Measurements from ENCODE around the gene SACM1L.

Gene SACM1L

GRCh38 chr3:45758871-45759270 is 69.7 kb downstream of the SACM1L start:
- TF ChIP-seq, protein P1, sequence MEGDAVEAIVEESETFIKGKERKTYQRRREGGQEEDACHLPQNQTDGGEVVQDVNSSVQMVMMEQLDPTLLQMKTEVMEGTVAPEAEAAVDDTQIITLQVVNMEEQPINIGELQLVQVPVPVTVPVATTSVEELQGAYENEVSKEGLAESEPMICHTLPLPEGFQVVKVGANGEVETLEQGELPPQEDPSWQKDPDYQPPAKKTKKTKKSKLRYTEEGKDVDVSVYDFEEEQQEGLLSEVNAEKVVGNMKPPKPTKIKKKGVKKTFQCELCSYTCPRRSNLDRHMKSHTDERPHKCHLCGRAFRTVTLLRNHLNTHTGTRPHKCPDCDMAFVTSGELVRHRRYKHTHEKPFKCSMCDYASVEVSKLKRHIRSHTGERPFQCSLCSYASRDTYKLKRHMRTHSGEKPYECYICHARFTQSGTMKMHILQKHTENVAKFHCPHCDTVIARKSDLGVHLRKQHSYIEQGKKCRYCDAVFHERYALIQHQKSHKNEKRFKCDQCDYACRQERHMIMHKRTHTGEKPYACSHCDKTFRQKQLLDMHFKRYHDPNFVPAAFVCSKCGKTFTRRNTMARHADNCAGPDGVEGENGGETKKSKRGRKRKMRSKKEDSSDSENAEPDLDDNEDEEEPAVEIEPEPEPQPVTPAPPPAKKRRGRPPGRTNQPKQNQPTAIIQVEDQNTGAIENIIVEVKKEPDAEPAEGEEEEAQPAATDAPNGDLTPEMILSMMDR (IDR thresholded peaks at IDR 0.05; ENCODE audit: low read depth, low read length, missing control alignments) = no peak
- DNase-seq (ENCODE audit: extremely low read depth, low read depth) = no peak
- H3K4me3 ChIP-seq (replicated peaks; ENCODE audit: low read depth, low read length) = no peak overlapping the region

- TF ChIP-seq, protein P1 (IDR thresholded peaks at IDR 0.05; ENCODE audit: low read depth, low read length, missing control alignments) = no peak
- no peak overlapping the region for H3K4me3 ChIP-seq (replicated peaks; ENCODE audit: low read depth, low read length)
- DNase-seq (ENCODE audit: extremely low read depth, low read depth) = no peak
Measured at GRCh38 chr3:45759851-45760250, 70.7 kb downstream of the SACM1L start.

DNA sequence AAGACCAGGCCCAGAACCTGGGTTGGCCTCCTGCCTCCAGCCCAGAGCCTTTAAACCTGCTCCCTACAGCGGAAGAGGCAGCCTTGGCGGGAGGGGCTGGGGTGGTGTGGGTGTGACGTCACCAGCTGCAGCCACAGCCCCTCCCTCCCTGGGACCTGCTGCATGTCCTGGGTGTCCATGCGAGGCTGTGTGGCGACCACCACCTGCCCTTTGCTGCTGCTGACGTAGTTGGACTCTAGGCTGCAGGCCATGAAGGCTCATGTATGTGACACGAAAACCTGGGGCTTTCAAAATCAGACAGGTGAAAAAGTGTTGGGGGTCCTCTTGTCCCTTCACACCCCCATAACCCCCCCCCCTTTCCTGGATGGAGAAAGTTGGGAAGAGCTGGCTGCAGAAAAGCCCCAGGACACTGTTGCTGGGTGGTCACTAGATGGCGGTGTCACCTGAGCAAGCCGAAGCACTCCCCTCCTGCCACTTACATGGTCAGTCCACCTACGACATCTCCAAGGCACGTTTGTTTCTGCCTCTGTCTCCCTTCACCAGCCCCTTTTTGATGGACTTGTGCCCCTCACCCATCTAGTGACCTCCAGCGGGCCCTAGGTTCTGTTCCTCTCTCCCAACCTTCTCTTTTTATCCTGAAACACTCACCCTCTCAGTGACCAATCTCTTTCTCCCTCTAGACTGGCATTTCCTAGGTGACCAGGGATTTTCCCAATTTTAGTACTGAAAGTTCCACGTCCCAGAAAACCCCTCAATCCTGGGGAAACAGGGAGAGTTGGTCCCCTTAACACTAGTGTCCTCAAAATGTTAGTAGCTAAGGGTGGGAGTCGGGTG is 71.9 kb downstream of the SACM1L start:
- DNase-seq (ENCODE audit: extremely low read depth, low read depth) = peak; percentile 20
- H3K4me3 ChIP-seq (replicated peaks; ENCODE audit: low read depth, low read length) = no peak overlapping the region
- TF ChIP-seq, protein P1 (IDR thresholded peaks at IDR 0.05; ENCODE audit: low read depth, low read length, missing control alignments) = peak; percentile 83

DNA sequence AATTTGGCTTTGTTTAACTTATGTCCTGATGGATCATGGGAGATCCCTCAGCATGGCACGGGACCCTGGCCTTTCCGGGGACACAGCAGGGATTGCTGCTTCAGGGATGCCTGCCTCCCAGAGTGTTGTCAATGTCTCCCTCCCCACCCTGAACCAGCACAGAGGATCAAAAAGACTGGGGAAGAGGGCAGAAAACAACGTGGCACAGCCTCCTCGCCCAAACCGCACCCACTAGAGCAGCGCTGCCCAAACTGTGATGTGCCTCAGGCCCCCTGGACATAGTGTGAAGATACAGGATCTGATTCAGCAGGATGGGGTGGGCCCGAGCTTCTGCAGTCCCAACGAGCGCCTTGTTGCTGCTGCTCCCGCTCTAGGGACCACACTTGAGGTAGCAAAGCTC is 72.6 kb downstream of the SACM1L start:
- TF ChIP-seq, protein P1 (IDR thresholded peaks at IDR 0.05; ENCODE audit: low read depth, low read length, missing control alignments) = no peak
- no peak for DNase-seq (ENCODE audit: extremely low read depth, low read depth)
- H3K4me3 ChIP-seq (replicated peaks; ENCODE audit: low read depth, low read length) = no peak overlapping the region

GRCh38 chr3:45762647-45763302 is 73.6 kb downstream of the SACM1L start:
- DNase-seq (ENCODE audit: extremely low read depth, low read depth) = no peak
- TF ChIP-seq, protein P1 (IDR thresholded peaks at IDR 0.05; ENCODE audit: low read depth, low read length, missing control alignments) = no peak
- H3K4me3 ChIP-seq (replicated peaks; ENCODE audit: low read depth, low read length) = no peak overlapping the region

- DNase-seq (ENCODE audit: extremely low read depth, low read depth) = no peak
- TF ChIP-seq, protein P1 (IDR thresholded peaks at IDR 0.05; ENCODE audit: low read depth, low read length, missing control alignments) = no peak
- H3K4me3 ChIP-seq (replicated peaks; ENCODE audit: low read depth, low read length) = no peak overlapping the region
Measured at GRCh38 chr3:45763303-45763675, 74.1 kb downstream of the SACM1L start.
